Type B pancreatic cell (in vitro differentiated cells): ENCODE measurements around the gene CLDN6. TPM values are rescaled to one million over a fixed set of nuclear protein-coding genes. Genes with fewer than 3 reads are reported as not detected.

Experiments used
- DNase-seq: peaks from one replicate; pipeline ENCODE4 v3.0.0; 2021; ENCODE audit warnings: mixed read lengths; ENCODE audit not compliant: unreplicated experiment; ENCODE audit errors: extremely low spot score
- H3K27ac Mint-ChIP-seq: 2 replicates; pipeline ENCODE4 v1.8.0; 2021; ENCODE audit warnings: mild to moderate bottlenecking, mixed read lengths
- H3K27me3 Mint-ChIP-seq: 2 replicates; pipeline ENCODE4 v1.8.0; 2021; ENCODE audit warnings: mixed read lengths
- H3K36me3 Mint-ChIP-seq: 2 replicates; pipeline ENCODE4 v1.8.0; 2021; ENCODE audit warnings: mixed read lengths
- H3K4me1 Mint-ChIP-seq: one replicate; pipeline ENCODE4 v1.8.0; 2021; ENCODE audit warnings: mixed read lengths; ENCODE audit not compliant: unreplicated experiment
- H3K4me3 Mint-ChIP-seq: 2 replicates; pipeline ENCODE4 v1.8.0; 2021; ENCODE audit warnings: mild to moderate bottlenecking, mixed read lengths
- H3K9me3 Mint-ChIP-seq: 2 replicates; pipeline ENCODE4 v1.8.0; 2021; ENCODE audit warnings: mixed read lengths
- total RNA-seq: library from RNA; stranded (reverse); gene quantifications from 2 replicates; pipeline ENCODE4 v1.2.1, GENCODE V29; 2021; ENCODE audit warnings: low replicate concordance
- TF ChIP-seq, protein P1 (sequence below): fragments of 200-600 bp; sonication (generic); conservative IDR thresholded peaks from 2 replicates; pipeline ENCODE4 v1.5.0; 2021; ENCODE audit warnings: antibody characterized with exemption, mild to moderate bottlenecking

The CLDN6 gene
- total RNA-seq, 1 donor from 2014 or later = 98.9 TPM

DNA sequence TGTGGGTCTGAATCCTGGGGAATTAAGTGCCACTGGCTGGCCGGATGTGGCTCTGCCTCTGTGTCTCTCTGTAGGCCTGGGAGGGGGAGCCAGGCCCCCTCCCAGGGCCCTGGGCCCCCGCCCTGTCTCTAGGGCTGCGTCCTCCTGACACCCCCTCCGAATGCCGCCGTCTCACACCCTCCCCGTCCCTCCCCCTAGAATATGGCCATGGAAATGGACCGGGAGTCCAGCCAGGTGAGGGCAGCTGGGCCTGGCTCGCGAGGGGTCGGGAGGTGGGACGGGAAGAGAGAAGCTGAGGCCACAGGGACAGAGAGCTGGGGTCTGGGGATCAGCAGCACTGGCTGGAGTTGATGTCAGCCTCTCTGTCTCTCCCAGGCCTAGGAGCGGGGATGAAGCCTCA, 21.7 kb downstream of the CLDN6 start:
- H3K9me3 Mint-ChIP-seq = no peaks in the 10 kb centered on the region
- no peak overlapping the region for H3K27ac Mint-ChIP-seq
- no peaks in the 10 kb centered on the region for H3K36me3 Mint-ChIP-seq
- no peak for DNase-seq
- H3K4me3 Mint-ChIP-seq = no peak overlapping the region
- peaks cover 18% of the 10 kb centered on the region for H3K27me3 Mint-ChIP-seq
- H3K4me1 Mint-ChIP-seq = no peaks in the 10 kb centered on the region
- TF ChIP-seq, protein P1, sequence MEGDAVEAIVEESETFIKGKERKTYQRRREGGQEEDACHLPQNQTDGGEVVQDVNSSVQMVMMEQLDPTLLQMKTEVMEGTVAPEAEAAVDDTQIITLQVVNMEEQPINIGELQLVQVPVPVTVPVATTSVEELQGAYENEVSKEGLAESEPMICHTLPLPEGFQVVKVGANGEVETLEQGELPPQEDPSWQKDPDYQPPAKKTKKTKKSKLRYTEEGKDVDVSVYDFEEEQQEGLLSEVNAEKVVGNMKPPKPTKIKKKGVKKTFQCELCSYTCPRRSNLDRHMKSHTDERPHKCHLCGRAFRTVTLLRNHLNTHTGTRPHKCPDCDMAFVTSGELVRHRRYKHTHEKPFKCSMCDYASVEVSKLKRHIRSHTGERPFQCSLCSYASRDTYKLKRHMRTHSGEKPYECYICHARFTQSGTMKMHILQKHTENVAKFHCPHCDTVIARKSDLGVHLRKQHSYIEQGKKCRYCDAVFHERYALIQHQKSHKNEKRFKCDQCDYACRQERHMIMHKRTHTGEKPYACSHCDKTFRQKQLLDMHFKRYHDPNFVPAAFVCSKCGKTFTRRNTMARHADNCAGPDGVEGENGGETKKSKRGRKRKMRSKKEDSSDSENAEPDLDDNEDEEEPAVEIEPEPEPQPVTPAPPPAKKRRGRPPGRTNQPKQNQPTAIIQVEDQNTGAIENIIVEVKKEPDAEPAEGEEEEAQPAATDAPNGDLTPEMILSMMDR = no peak

DNA sequence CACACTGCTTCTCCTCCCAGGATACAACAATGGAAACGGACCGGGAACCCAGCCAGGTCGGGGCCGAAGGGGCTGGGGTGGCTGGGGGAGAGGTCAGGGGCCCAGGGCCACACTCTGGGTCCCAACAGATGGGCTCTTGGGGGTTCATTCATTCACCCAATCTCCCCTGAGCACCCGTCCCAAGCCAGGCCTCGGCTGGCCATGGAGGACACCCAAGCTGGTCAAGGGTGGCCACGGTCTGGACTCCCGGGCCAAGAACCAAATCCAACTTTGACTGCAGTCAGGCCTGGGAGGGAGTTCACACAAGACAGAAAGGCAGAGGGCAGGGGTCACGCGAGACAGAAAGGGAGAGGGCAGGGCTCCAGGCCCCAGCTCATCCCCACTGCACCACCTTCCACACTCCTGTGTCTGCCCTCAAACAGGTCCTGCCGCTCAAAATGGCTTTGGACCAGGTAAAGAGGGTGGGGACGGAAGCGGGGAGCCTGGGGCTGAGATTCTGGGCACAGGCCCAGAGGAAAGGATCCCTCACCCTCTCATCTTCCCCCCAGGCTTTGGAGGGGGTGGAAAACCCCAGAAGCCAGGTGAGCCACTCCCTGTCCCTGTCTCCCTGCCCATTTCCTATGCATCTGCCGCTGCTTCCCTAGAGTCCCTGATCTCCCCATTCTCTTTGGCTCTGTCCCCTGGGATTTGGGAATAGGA, 25.5 kb downstream of the CLDN6 start:
- TF ChIP-seq, protein P1 = no peak
- Mint-ChIP-seq H3K27ac (no peak overlapping the region), H3K9me3 (no peaks in the 10 kb centered on the region), H3K4me3 (no peak overlapping the region), H3K36me3 (no peaks in the 10 kb centered on the region), H3K4me1 (no peaks in the 10 kb centered on the region), H3K27me3 (no peaks in the 10 kb centered on the region)
- no peak for DNase-seq

DNA sequence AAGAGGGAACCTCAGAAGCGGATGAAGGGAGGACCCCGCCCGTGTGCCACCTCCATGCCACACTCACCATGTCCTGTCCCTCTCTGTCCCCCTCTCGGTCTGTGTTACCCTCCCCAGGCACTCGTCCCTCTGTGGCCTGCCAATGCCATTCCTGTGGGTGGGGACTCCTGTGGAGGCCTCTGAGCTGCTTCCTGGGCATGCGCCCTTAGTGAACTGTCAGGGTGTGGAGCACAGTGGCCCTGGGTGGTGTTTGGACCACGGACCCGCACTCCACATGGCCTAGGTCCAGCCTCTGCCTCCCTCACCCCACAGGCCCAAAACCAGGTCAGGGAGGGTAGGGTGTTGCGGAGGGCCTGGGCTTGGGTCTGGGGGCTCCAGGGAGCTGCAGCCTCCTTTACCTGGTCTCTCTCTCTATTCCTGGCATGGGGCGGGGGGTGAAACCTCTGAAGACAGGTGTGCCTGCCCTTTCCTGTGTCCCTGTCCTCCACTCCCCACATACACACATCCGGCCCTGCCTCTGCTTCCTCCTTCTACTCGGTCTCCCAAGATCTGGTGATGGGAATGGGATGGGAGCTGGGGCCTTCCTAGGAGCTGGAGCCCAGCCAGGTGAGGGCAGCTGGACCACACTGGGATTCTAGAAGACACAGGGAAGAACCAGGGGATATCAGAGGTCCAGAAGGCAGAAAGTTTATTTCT, 26.3 kb downstream of the CLDN6 start:
- Mint-ChIP-seq H3K4me3 (no peak overlapping the region), H3K27me3 (no peaks in the 10 kb centered on the region), H3K9me3 (no peaks in the 10 kb centered on the region), H3K27ac (no peak overlapping the region), H3K36me3 (no peaks in the 10 kb centered on the region), H3K4me1 (no peaks in the 10 kb centered on the region)
- TF ChIP-seq, protein P1 = no peak
- DNase-seq = no peak

DNA sequence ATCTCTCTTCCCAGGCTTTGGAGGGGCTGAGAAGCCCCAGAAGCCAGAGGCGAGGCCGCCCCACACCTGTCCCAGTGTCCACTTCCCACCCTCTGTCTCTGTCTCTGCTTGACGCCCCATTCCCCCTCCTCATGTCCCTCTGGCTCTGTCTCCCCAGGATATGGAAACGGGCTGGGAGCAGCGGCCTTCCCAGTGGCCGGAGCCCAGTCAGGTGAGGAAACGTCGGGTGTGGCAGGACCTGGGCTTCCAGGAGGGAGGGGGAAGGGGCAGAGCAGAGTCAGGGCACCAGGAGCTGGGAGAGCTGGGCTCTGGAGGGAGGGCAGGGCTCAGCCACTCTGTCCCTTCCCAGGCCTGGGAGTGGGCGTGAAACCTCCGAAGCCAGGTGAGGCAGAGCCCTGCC, 27.1 kb downstream of the CLDN6 start:
- no peaks in the 10 kb centered on the region for H3K9me3 Mint-ChIP-seq
- no peak overlapping the region for H3K27ac Mint-ChIP-seq
- no peaks in the 10 kb centered on the region for H3K27me3 Mint-ChIP-seq
- no peak for DNase-seq
- TF ChIP-seq, protein P1 = no peak
- H3K4me3 Mint-ChIP-seq = no peak overlapping the region
- H3K4me1 Mint-ChIP-seq = no peaks in the 10 kb centered on the region
- no peaks in the 10 kb centered on the region for H3K36me3 Mint-ChIP-seq

DNA sequence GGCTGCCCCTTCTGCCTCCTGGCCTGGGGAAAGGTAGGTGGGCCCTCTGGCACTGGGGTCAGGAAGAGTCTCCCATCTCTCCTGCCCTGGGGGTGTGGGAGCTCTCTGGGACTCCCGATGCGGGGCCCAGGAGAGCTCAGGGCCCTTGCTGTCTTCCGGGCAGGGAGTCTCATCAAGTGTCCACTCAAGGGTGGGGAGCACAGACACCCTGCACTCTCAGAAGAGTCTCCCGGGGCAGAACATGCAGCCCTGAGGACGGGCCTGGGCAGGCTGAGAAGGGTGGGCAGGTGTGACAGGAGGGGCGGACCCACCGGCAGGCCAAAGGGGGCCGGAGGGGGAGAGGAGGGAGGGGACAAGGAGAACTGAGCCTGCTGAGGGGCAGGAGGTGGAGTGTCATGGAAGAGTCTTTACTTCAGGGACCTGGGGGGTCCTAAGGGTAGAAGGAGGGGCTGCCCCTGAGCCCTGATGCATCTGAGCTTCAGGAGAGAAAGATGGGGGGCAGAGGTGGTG, 29.3 kb downstream of the CLDN6 start:
- Mint-ChIP-seq H3K36me3 (no peaks in the 10 kb centered on the region), H3K27me3 (no peaks in the 10 kb centered on the region), H3K4me1 (no peaks in the 10 kb centered on the region), H3K4me3 (no peak overlapping the region), H3K9me3 (no peaks in the 10 kb centered on the region), H3K27ac (no peak overlapping the region)
- DNase-seq = no peak
- TF ChIP-seq, protein P1 = no peak
